Measurements from ENCODE around the gene TSR3.

The TSR3 gene

DNA sequence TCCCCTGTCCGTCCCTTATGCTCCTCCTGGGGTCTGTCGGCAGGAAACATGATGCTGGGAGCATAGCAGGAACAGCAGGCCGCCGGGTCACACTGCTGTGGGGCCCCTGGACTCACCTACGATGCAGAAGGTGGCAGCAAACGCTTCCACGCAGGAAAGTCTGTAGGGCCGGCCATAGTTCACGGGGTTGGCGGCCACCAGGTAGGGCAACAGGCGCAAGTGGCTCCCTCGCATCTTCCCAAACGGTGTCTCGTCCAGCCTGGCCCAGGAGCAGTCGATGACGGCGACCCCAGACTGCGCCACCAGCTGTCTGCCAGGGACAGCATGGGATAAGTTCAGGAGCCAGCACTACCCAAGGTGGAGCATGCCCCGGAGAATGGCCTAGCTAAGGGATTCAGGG is 987 bp downstream of the TSR3 start:
- no peak for DNase-seq

DNA sequence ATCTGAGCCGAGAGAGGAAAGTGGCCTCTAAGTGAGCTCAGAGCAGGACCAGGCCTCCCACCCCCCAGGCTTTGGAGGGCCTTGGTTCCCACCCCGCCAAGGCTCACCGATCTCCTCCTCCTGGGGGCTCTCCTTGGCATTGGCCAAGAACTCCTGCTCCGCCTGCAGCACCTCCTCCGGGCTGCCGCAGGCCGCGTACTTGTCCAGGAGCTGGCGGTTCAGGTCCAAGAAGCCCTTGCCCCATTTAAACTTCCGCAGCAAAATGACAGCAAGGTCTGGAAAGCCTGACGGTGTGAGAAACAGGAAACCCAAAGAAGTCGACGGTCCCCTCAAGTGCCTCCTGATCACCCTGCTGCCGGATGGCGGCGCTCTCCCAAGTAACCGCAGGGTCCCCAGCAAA is 1.7 kb downstream of the TSR3 start:
- DNase-seq, result no peak

DNA sequence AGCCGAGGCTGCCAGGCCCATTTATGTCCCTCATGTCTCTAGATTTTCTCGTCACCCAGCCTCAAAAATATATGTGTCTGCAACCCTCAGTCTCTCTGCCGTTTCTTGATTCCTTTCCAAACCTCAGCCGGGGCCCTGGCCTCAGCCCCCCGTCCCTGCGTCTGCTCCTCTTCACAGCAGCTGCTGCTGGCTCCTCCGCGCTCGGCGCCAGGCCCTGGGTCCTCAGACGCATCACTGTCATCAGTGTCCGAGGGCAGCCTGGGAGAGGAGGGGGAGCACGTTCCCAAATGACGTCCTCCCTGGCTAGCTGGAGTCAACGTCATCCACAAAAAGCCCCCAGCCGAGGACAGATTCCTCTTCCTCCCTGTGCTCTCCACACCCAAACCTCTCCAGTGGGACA is 2.3 kb downstream of the TSR3 start:
- no peak for DNase-seq

DNA sequence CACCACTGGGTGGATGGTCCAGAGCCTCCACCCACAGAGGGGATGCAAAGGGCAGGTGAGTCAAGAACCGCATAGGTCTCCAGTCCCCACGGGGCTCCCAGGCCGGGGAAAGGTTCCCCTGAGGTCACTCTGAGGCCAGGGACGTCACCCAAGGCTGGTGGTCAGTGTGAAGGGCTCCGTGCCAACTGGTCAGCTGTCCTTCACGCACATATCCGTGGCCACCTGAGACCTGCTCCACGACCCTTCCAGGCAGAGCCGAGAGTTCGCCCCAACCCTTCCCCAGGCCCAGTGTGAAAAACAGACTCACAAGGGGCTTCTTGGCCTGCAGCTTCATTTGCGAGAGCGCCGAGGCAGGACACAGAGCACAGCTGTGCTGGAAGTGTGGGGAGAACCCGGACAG is 2.8 kb downstream of the TSR3 start:
- no peak for DNase-seq

DNA sequence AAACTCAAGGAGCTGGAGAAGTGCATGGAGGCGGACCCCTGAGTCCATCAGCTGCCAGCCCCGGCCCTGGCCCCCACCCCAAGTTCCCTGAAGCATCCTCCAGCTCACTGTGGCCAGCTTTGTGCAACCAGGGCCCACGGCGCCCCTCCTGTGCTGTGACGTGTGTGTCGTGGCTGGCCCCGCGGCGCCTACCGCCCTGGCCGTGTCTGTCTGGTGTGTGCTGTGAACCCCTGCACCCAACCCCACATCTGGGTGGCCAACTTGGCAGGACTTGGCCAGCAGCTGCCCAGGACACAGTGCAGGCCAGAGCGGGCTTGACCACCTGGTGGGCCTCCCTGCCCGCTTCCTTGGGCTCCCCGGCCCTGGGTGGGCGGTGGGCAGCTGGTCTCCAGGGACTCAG is 3.2 kb downstream of the TSR3 start:
- no peak for DNase-seq

DNA sequence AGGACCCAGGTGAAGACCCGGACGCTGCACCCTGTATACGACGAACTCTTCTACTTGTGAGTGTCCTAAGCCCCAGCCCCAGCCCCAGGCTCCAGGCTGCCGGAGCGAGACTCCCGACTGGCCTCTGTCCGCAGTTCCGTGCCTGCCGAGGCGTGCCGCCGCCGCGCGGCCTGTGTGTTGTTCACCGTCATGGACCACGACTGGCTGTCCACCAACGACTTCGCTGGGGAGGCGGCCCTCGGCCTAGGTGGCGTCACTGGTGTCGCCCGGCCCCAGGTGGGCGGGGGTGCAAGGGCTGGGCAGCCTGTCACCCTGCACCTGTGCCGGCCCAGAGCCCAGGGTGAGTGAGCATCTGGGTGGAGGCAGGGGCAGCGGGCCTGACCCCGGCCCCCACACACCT is 3.7 kb downstream of the TSR3 start:
- no peak for DNase-seq

DNA sequence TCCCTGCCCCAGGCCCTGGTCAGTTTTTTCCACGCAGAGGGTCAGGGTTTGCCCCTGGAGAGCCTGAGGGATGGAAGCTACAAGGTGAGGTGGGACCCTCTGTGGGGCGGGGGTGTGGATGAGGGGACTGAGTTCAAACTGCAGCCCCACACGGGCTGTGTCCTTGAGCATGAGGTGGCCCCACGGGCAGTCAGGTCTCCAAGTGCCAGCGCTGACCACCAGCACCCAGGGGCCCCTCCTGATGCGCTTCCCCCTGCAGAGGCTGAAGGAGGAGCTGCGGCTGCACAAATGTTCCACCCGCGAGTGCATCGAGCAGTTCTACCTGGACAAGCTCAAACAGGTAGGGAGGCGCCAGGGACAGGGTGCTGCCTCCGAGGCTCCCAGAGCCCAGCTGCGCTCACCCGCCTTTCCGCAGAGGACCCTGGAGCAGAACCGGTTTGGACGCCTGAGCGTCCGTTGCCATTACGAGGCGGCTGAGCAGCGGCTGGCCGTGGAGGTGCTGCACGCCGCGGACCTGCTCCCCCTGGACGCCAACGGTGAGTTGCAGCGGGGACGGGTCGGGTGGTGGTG is 4.3 kb downstream of the TSR3 start:
- DNase-seq, result no peak

DNA sequence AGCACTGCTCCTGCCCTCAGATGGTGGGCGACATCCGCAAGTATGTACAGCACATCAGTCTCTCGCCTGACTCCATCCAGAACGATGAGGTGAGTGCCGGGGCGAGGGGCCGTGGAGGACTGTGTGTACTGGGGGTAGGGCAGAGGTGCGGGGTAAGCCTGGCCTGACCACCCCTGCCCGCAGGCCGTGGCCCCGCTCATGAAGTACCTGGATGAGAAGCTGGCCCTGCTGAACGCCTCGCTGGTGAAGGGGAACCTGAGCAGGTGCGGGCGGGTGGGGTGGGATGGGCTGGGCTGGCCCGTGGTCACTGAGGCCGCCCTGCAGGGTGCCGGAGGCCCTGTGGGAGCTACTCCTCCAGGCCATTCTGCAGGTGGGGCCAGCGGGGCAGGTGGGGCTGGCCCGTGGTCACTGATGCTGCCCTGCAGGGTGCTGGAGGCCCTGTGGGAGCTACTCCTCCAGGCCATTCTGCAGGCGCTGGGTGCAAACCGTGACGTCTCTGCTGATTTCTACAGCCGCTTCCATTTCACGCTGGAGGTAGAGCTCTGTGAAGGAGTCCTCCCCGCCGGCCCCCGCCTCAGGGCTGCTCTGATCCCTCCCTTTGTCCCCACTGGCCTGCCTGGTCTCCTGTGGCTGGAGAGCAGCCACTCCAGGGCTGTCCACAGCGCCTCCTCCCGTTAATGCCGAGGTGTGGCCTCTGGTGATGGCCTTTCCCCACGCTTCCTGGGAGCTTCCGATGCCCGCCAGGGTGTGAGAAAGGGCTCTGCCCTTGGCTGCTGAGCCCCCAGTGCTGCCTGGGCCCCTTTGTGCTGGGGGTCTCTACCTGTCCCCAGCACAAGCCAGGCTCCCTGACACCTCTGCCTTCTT is 5.0 kb downstream of the TSR3 start:
- no peak for DNase-seq

DNA sequence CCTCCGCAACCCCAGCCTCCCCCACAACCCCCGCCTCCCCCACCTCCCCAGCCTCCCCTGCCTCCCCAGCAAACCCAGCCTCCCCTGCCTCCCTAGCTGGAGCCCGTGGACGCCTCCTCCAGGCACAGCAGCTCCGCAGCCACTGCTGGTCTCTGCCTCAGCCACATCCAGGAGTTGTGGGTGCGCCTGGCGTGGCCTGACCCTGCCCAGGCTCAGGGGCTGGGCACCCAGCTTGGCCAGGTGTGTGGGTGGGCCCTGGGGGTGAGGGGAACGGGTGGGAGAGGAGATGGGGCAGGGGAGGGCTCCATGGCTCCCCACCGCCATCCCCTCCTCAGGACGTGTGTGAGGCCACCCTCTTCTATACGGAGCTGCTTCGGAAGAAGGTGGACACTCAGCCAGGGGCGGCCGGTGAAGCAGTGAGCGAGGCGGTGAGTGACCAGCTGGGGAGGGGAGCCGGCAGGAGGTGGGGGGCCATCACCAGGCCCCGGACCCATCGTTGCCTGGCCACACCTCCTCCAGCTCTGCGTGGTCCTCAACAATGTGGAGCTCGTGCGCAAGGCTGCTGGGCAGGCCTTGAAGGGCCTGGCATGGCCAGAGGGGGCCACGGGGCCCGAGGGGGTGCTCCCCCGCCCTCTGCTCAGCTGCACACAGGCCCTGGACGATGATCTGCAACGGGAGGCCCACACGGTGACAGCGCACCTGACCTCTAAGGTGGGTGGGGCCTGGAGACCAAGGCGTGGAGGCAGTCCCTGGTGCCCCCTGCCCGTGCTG is 5.8 kb downstream of the TSR3 start:
- DNase-seq, result no peak

DNA sequence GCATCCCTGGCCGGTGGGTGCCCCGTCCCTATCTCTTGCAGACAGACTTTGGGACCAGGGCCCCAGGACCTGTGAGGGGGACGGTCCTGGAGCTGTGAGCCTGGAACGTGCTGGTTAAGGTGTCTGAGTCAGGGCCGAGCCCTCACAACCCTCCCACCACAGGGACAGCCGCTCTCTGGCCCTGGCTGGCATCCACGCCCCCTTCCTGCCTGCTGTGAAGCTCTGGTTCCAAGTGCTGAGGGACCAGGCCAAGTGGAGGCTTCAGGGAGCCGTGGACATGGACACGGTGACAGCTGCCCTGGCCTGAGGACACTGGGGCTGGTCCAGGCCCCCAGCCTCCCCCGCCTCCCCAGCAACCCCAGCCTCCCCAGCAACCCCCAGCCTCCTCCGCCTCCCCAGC is 6.6 kb downstream of the TSR3 start:
- DNase-seq, result no peak

DNA sequence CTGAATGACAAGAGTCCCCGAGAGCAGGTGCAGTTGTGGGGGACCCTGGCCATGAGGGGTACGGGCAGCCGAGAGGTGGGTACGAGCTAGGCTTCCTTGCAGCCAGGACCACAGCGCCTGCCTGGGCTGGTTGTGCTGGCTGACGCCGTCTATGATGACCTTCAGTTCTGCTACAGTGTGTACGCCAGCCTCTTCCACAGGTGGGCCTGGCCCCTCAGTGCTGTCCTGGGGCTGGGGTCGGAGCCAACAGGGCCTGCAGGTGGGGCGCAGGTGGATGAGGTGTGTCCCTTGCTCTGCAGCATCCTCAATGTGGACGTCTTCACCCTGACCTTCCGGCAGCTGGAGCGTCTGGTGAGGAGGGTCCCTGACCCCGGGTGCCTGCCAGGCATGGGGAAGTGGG is 7.2 kb downstream of the TSR3 start:
- DNase-seq, result no peak

DNA sequence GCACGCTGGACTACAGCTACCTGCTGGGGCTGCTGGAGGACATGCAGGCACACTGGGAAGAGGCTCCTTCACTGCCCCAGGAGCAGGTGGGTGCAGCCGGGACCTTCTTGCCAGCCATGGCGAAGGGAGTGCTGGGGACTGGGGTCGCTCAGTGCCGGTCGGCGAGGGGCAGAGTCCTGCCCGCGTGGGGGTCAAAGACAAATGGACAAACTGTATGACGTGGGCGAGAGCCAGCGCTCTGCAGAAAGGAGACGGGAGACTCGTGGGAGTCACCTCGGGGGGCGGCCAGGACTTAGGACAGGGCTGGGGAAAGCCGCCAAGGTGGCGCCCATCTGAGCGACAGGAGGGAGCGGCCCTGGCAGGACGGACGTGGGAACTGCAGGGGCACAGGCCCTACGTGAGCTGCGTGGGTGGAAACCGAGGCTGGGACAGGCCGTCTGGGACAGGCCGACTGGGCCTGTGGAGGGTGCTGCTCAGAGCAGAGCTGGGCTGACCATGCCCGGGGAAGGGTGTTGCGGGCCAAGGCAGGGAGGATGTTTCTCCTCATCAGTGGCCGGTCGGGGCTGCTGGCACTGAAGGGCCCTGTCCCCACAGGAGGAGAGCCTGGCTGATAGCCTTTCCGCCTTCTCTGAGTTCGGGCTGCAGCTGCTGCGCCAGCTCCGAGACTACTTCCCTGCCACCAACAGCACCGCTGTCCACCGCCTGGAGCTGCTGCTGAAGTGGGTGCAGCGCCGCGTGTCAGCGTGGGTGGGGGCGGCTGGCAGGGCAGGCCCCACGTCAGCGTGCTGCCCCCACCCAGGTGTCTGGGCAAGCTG is 8.0 kb downstream of the TSR3 start:
- no peak for DNase-seq

DNA sequence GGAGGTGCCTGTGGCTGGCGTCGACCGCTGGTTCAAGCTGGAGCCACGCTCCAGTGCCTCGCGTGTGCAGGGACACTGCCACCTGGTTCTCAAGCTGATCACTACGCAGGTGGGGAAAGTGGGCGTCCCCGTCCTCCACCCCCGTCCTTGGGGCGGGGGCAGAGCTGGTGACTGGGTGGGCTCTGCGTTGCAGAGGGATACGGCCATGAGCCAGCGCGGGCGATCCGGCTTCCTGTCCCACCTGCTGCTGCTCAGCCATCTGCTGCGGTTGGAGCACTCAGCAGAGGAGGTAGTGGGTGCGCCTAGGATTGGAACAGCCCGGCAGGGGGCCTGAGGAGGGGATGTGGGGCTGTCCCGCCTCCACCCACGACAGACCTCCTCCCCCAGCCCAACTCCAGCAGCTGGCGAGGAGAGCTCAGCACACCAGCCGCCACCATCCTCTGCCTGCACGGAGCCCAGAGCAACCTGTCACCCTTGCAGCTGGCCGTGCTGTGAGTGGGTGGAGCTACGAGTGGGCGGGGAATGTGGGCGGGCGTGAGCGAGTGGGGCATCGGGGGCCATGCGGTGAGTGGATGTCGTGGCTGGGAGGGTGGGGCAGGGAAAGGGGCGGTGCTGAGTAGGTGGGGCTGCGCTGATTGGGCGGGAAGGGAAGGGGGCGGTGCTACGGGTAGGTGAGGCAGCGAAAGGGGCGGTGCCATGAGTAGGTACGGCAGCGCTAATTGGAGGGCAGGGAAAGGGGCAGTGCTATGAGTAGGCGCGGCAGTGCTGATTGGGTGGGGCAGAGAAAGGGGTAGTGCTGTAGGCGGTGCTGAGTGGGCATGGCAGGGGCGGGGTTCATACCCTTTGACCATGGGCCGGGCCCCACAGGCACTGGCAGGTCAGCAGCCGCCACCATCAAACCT is 8.9 kb downstream of the TSR3 start:
- DNase-seq, result peak; percentile 91

DNA sequence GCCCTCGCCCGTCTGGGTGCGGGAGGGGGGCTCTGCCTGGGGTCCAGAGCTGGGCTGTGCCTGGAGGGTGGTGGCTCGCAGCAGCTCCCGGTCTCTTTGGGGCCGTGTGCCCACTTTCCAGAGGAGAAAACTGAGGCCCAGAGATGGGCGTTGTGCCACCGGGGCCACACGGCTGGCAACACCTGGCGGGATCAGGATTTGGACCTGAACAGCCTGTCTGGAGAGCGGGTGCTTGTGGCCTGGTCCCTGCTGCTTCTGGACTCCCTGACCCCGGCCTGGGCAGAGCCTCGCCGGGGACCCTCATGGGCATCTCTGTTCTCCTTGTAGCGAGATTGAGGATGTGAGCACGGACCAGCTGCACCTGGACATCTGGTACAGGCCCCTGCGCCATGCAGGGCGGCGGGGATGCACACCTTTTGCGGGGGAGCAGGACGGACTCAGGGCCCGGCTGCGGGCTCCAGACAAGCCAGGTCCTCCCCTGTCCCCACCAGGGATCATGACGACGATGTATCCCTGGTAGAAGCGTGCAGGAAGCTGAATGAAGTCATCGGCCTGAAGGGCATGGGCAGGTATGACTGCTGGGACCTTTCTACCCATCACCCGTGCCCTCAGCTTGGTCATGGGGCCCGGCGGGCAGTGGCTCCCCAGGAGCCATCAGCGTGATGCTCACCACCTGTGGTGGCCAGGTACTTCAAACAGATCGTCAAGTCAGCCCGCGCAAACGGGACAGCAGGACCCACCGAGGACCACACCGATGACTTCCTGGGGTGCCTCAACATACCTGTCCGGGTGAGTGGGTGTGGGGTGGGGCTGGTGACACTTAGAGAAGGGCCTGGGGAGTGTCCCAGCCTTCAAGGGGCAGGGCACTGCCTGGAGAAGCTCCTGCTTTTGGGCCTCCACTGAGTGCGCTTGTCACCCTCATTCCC is 9.9 kb downstream of the TSR3 start:
- DNase-seq, result no peak

DNA sequence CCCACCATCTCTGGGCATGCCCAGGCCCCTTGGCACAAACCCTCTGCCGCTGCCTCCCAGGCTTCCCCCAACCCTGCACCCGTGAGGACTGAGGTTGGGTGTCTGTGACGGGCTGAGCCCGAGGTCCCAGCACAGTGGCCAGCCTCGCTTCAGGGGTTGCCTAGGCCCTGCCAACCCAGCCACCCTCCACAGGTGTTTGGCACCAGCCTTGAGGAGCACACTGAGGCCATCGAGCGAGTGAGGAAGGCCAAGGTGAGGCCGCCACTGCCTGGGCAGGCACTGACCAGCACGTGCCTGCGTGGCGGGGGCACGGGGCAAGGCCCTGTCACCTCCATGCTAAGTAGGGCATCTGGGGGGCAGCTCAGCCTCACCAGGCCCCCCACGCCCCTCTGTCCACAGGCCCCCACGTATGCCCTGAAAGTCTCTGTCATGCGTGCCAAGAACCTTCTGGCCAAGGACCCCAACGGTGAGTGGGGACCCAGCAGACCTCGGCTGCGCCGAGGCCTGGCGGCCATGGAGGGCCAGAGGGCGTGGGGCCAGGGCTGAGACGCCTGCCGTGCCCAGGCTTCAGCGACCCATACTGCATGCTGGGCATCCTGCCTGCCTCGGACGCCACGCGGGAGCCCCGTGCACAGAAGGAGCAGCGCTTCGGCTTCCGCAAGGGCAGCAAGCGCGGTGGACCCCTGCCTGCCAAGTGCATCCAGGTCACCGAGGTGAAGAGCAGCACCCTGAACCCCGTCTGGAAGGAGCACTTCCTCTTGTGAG is 10.8 kb downstream of the TSR3 start:
- no peak for DNase-seq

DNA sequence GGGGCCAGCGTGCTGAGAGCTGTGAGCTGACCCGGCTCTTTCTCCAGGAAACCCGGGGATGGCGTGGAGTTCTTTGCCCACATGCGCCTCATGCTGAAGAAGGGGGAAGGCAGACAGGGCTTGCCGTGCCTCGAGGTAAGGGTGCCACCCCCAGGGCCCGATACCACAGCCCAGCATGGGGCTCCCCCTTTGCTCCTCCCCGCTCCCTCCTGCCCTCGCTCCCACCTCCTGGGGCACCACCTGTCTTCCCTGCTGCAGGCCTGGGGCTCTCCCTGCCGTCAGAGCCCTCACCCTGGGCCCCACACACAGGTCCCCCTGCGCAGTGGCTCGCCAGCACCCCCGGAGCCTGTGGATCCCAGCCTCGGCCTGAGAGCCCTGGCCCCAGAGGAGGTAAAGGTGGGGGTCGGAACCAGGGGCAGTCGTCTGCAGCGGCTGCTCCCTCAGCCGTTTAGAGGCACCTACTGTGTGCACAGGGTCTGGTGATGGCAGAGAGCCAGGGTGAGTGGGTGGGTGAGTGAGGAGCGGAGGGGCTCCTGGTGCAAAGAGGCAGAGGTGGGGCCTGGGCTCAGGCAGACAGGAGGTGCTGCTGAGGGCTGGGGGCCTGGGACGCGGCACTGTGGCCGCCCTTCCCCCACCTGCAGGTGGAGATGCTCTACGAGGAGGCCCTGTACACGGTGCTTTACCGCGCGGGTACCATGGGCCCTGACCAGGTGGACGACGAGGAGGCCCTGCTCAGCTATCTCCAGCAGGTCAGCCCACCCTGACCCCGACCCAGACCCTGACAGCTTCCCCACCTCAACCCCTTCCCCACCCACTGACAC is 12.6 kb downstream of the TSR3 start:
- DNase-seq, result no peak

DNA sequence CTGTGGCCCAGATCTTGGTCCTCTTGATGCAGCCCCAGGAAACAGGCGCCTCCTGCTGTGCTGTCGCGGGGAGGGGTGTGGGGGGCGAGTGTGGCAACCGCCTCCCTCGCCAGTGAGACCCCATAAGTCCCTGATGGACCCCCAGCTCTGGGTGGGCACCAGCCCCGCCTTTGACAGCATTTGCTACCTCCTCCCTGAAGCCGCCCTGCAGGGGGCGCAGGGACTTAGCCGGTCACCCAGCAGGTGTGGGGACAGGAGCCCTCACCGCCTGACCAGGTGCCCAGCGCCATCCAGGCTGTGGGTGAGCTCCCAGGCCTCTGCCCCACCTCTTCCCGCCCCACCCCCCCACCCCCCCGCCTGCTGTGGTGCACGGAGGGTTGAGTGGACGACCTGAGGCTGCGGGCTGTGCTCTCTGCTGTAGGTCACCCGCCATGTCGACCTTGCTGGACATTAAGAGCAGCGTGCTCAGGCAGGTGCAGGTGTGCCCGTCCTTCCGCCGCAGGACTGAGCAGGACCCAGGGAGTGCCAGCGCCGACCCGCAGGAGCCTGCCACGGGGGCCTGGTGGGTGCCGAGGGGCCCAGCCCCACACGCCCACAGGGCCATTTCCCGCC is 13.5 kb downstream of the TSR3 start:
- DNase-seq, result no peak

DNA sequence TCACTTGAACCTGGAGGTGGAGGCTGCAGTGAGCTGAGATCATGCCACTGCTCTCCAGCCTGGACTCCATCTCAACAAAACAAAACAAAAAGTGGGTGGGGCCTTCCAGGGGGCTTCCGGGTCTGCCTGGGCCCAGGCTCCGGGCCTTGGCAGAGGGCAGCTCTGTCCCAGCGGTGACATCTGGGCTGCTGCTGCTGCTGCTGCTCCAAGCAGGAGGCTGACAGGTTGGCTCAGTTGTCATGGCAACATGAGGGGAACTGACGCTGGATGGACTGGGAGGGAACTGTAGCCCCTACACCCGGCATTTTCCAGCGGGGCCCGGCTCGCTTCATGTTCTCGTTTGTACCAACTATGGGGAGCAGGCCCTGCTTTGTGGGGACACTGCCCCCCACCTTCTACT is 14.2 kb downstream of the TSR3 start:
- DNase-seq, result no peak

DNA sequence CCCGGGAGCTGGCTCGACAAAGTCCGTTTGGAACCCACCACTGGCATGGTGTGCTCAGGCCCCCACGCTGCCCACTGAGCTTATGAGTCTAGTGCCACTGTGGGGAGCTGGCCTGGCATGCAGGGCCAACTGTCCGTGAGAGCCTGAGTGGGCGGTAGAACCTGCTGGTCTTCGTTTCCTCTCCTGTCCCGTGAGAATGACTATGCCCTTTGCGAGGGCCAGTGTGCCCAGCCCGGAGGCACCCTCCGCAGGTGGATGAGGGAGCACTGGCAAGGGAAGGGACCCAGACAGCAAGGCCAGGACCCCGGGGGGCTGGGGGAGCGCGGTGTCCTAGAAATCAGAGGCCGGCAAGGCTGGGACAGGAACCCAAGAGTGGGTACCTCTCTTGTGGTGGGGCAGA is 15.1 kb downstream of the TSR3 start:
- DNase-seq, result no peak

All from SHP77 treated with DMSO at 0.1 percent for 48 hours (cell line).